Cardiac muscle cell (in vitro differentiated cells and primary cell): ENCODE results near the gene MCRIP2. TPM values are rescaled to one million over a fixed set of nuclear protein-coding genes. Genes with fewer than 3 reads are reported as not detected.

ENCODE experiments used
- DNase-seq, 2 donors: peaks; one replicate each; pipeline versions ENCODE4 v3.0.0 to v3.0.0-alpha.2; 2010 to 2017; ENCODE audit warnings: low read depth in 1 of 2, low spot score in 1 of 2
- H3K27ac ChIP-seq: fragments of 200-600 bp; sonication (generic); 2 replicates; pipeline ENCODE4 v1.5.1; 2016
- H3K27me3 ChIP-seq: fragments of 200-600 bp; sonication (generic); 2 replicates; pipeline ENCODE4 v1.6.0; 2016; ENCODE audit warnings: control low read depth
- H3K36me3 ChIP-seq: fragments of 200-600 bp; sonication (generic); 2 replicates; pipeline ENCODE4 v1.5.1; 2016; ENCODE audit warnings: control low read depth
- H3K4me1 ChIP-seq: fragments of 200-600 bp; sonication (generic); 2 replicates; pipeline ENCODE4 v1.8.1; 2017; ENCODE audit warnings: low read depth, mild to moderate bottlenecking, mixed run types
- H3K4me3 ChIP-seq: fragments of 200-600 bp; sonication (generic); 2 replicates; pipeline ENCODE4 v1.5.1; 2016; ENCODE audit warnings: mild to moderate bottlenecking
- H3K9me3 ChIP-seq: fragments of 200-600 bp; sonication (generic); 2 replicates; pipeline ENCODE4 v1.5.1; 2017; ENCODE audit warnings: low read depth, mild to moderate bottlenecking, control low read depth
- polyA plus RNA-seq: library from polyadenylated mRNA; unstranded; fragments of >200 nt; fragmentation: Nextera tagmentation; extraction: Ambion mirVana; gene quantifications from 2 replicates; pipeline ENCODE4 v1.2.1, GENCODE V29; 2016
- total RNA-seq: library from RNA; depleted of rRNA; stranded (reverse); fragments of >200 nt; gene quantifications from 2 replicates; pipeline ENCODE4 v1.2.3, GENCODE V29; 2016
- TF ChIP-seq, protein P1 (sequence below): IDR thresholded peaks from 2 replicates; pipeline ENCODE4 v1.5.1; 2012; ENCODE audit warnings: low read depth, mild to moderate bottlenecking, low read length

The MCRIP2 gene
- total and polyA plus RNA-seq, 2 experiments from 2014 or later: 131 to 144 TPM

DNA sequence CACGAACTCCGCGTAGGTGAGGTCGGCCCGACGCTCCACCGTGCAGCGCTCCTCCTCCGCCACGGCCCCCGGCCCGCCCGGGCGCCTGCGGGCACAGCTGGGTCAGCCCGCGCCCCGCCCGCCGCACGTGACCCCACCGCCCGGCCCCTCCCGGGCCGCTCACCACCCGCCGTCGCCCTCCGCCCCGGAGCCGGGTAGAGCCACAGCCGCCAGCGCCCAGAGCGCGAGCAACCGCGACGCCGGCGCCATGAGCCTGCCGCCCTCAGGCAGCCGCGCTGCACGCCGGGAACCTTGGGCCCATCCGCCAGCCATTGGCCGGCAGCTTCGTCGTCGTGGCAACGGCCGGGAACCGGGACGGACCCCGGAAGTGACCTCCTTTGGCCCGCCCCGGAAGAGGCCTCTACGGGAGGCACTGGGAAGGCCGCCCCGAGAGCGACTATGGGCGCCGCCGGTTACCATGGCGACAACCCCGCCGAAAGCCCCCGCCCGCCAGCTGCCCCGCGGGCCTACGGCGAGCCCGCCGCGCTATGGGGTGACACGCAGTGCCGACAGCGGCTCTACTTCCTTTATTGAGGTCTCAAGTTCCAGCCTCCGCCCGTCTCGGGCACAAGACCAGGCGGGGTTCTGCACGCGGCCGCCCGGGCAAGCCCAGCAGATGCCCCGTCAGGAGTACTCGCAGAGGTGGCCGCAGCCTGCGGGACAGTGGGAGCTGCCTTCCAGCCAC is 42.6 kb downstream of the MCRIP2 start, which contains the start of gene JMJD8:
TSS of gene JMJD8 (minus strand) at position 264 of the 724 bp plus-strand sequence. CDS start at position 249, 15 bp downstream.
- H3K36me3 ChIP-seq: peaks cover 32% of the 10 kb centered on the region
- peak within 1 kb of the TSS; percentile 71 for H3K4me3 ChIP-seq
- H3K27ac ChIP-seq: peak within 1 kb of the TSS; percentile 71
- no peaks in the 10 kb centered on the region for H3K27me3 ChIP-seq
- H3K4me1 ChIP-seq: peaks cover 11% of the 10 kb centered on the region
- TF ChIP-seq, protein P1, sequence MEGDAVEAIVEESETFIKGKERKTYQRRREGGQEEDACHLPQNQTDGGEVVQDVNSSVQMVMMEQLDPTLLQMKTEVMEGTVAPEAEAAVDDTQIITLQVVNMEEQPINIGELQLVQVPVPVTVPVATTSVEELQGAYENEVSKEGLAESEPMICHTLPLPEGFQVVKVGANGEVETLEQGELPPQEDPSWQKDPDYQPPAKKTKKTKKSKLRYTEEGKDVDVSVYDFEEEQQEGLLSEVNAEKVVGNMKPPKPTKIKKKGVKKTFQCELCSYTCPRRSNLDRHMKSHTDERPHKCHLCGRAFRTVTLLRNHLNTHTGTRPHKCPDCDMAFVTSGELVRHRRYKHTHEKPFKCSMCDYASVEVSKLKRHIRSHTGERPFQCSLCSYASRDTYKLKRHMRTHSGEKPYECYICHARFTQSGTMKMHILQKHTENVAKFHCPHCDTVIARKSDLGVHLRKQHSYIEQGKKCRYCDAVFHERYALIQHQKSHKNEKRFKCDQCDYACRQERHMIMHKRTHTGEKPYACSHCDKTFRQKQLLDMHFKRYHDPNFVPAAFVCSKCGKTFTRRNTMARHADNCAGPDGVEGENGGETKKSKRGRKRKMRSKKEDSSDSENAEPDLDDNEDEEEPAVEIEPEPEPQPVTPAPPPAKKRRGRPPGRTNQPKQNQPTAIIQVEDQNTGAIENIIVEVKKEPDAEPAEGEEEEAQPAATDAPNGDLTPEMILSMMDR: no peak
- DNase-seq: peak; percentile 97 to 98
- no peaks in the 10 kb centered on the region for H3K9me3 ChIP-seq

GRCh38 chr16:684961-685696 is 43.5 kb downstream of the MCRIP2 start:
- TF ChIP-seq, protein P1: no peak
- Histone ChIP-seq H3K4me3 (no peak overlapping the region), H3K27me3 (no peaks in the 10 kb centered on the region), H3K27ac (peak overlapping the region; percentile 68), H3K4me1 (peaks cover 16% of the 10 kb centered on the region), H3K36me3 (peaks cover 32% of the 10 kb centered on the region), H3K9me3 (no peaks in the 10 kb centered on the region)
- DNase-seq: no peak

DNA sequence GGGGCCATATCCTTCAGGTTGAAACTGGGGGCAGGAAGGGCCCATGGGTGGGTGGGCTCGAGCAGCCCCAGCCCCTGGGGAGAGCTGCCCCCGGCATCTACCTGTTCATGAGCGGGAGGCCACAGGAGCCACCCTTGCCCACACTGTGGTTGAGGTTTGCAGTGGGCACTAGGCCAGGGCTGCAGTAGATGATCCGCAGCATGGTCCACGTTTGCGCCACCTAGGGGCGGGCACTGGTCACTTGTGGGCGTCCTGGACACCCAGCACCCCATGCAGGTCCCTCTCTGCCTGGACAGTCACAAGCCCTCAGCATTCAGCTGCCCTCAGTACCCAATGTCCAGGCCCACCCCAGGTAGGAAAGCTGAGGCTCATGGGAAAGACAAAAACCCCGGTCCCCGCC is 44.3 kb downstream of the MCRIP2 start:
- Histone ChIP-seq H3K9me3 (no peaks in the 10 kb centered on the region), H3K36me3 (peaks cover 32% of the 10 kb centered on the region), H3K27me3 (peaks cover under 1% of the 10 kb centered on the region), H3K27ac (no peak overlapping the region), H3K4me1 (peaks cover 16% of the 10 kb centered on the region), H3K4me3 (no peak overlapping the region)
- peak; percentile 43 to 52 for DNase-seq
- TF ChIP-seq, protein P1: peak; percentile 44

- Histone ChIP-seq H3K4me3 (no peak overlapping the region), H3K27ac (no peak overlapping the region), H3K36me3 (peaks cover 27% of the 10 kb centered on the region), H3K27me3 (peaks cover 8% of the 10 kb centered on the region), H3K4me1 (peaks cover 11% of the 10 kb centered on the region), H3K9me3 (no peaks in the 10 kb centered on the region)
- no peak for DNase-seq
- TF ChIP-seq, protein P1: no peak
Measured at GRCh38 chr16:686459-687260, 45.0 kb downstream of the MCRIP2 start.

GRCh38 chr16:687499-687898 is 45.9 kb downstream of the MCRIP2 start:
- no peaks in the 10 kb centered on the region for H3K9me3 ChIP-seq
- TF ChIP-seq, protein P1: no peak
- H3K36me3 ChIP-seq: peaks cover 18% of the 10 kb centered on the region
- DNase-seq: no peak
- H3K27me3 ChIP-seq: peaks cover 16% of the 10 kb centered on the region
- no peak overlapping the region for H3K27ac ChIP-seq
- H3K4me3 ChIP-seq: no peak overlapping the region
- H3K4me1 ChIP-seq: peaks cover 11% of the 10 kb centered on the region
